Type B pancreatic cell (in vitro differentiated cells): ENCODE results near the gene FXYD6. TPM values are rescaled to one million over a fixed set of nuclear protein-coding genes. Genes with fewer than 3 reads are reported as not detected.
A peak's percentile ranks its signal among the peaks of the same experiment; 100 is the strongest.

Experiments used
- DNase-seq: peaks from one replicate; pipeline ENCODE4 v3.0.0; 2021; ENCODE audit warnings: mixed read lengths; ENCODE audit not compliant: unreplicated experiment; ENCODE audit errors: extremely low spot score
- H3K27ac Mint-ChIP-seq: 2 replicates; pipeline ENCODE4 v1.8.0; 2021; ENCODE audit warnings: mild to moderate bottlenecking, mixed read lengths
- H3K27me3 Mint-ChIP-seq: 2 replicates; pipeline ENCODE4 v1.8.0; 2021; ENCODE audit warnings: mixed read lengths
- H3K36me3 Mint-ChIP-seq: 2 replicates; pipeline ENCODE4 v1.8.0; 2021; ENCODE audit warnings: mixed read lengths
- H3K4me1 Mint-ChIP-seq: one replicate; pipeline ENCODE4 v1.8.0; 2021; ENCODE audit warnings: mixed read lengths; ENCODE audit not compliant: unreplicated experiment
- H3K4me3 Mint-ChIP-seq: 2 replicates; pipeline ENCODE4 v1.8.0; 2021; ENCODE audit warnings: mild to moderate bottlenecking, mixed read lengths
- H3K9me3 Mint-ChIP-seq: 2 replicates; pipeline ENCODE4 v1.8.0; 2021; ENCODE audit warnings: mixed read lengths
- CTCF ChIP-seq: fragments of 200-600 bp; sonication (generic); conservative IDR thresholded peaks from 2 replicates; pipeline ENCODE4 v1.5.0; 2021; ENCODE audit warnings: antibody characterized with exemption, mild to moderate bottlenecking
- total RNA-seq: library from RNA; stranded (reverse); gene quantifications from 2 replicates; pipeline ENCODE4 v1.2.1, GENCODE V29; 2021; ENCODE audit warnings: low replicate concordance

FXYD6 gene
- total RNA-seq, 1 donor from 2014 or later = 66.6 TPM

- Mint-ChIP-seq H3K4me3 (no peak overlapping the region), H3K27ac (no peak overlapping the region), H3K36me3 (peaks cover 10% of the 10 kb centered on the region), H3K4me1 (peaks cover 27% of the 10 kb centered on the region), H3K9me3 (no peaks in the 10 kb centered on the region), H3K27me3 (no peaks in the 10 kb centered on the region)
- TF ChIP-seq CTCF = no peak
- no peak for DNase-seq
Observed at GRCh38 chr11:117860139-117860538, 16.3 kb downstream of the FXYD6 start.

GRCh38 chr11:117859488-117860112 lies 16.9 kb downstream of the FXYD6 start:
- no peak for TF ChIP-seq CTCF
- peaks cover 27% of the 10 kb centered on the region for H3K4me1 Mint-ChIP-seq
- peaks cover 7% of the 10 kb centered on the region for H3K36me3 Mint-ChIP-seq
- H3K9me3 Mint-ChIP-seq = no peaks in the 10 kb centered on the region
- H3K27ac Mint-ChIP-seq = no peak overlapping the region
- H3K4me3 Mint-ChIP-seq = no peak overlapping the region
- DNase-seq = no peak
- H3K27me3 Mint-ChIP-seq = no peaks in the 10 kb centered on the region

GRCh38 chr11:117859061-117859460 lies 17.4 kb downstream of the FXYD6 start:
- no peak for TF ChIP-seq CTCF
- no peak overlapping the region for H3K4me3 Mint-ChIP-seq
- no peaks in the 10 kb centered on the region for H3K27me3 Mint-ChIP-seq
- peaks cover 27% of the 10 kb centered on the region for H3K4me1 Mint-ChIP-seq
- H3K27ac Mint-ChIP-seq = no peak overlapping the region
- no peaks in the 10 kb centered on the region for H3K9me3 Mint-ChIP-seq
- no peak for DNase-seq
- peaks cover 4% of the 10 kb centered on the region for H3K36me3 Mint-ChIP-seq

- TF ChIP-seq CTCF = no peak
- Mint-ChIP-seq H3K4me3 (no peak overlapping the region), H3K27ac (no peak overlapping the region), H3K27me3 (no peaks in the 10 kb centered on the region), H3K4me1 (peaks cover 20% of the 10 kb centered on the region), H3K9me3 (peaks cover under 1% of the 10 kb centered on the region), H3K36me3 (peaks cover 8% of the 10 kb centered on the region)
- DNase-seq = peak; percentile 39
Observed at GRCh38 chr11:117857734-117858414, 18.6 kb downstream of the FXYD6 start.

GRCh38 chr11:117855912-117856651 lies 20.4 kb downstream of the FXYD6 start:
- Mint-ChIP-seq H3K4me1 (peaks cover 18% of the 10 kb centered on the region), H3K4me3 (no peak overlapping the region), H3K36me3 (peaks cover 20% of the 10 kb centered on the region), H3K27me3 (no peaks in the 10 kb centered on the region), H3K9me3 (peaks cover 7% of the 10 kb centered on the region), H3K27ac (no peak overlapping the region)
- DNase-seq = peak; percentile 64
- TF ChIP-seq CTCF = no peak
